Kidney capillary endothelial cell (primary cell): ENCODE data around the gene JAG2.
A peak's percentile ranks its signal among the peaks of the same experiment; 100 is the strongest.

Source experiments
- DNase-seq: peaks from one replicate; pipeline ENCODE4 v3.0.0-alpha.2; 2018; ENCODE audit warnings: low spot score

Gene JAG2

GRCh38 chr14:105203701-105204100 lies 35.1 kb upstream of the JAG2 start:
- no peak for DNase-seq

GRCh38 chr14:105203057-105203531 lies 34.5 kb upstream of the JAG2 start:
- DNase-seq = peak; percentile 69

GRCh38 chr14:105201925-105202513 lies 33.4 kb upstream of the JAG2 start:
- DNase-seq = peak; percentile 44

GRCh38 chr14:105201156-105201924 lies 32.8 kb upstream of the JAG2 start:
- no peak for DNase-seq

GRCh38 chr14:105200641-105201040 lies 32.1 kb upstream of the JAG2 start:
- no peak for DNase-seq

GRCh38 chr14:105200074-105200473 lies 31.5 kb upstream of the JAG2 start:
- DNase-seq = no peak

GRCh38 chr14:105199093-105199492 lies 30.5 kb upstream of the JAG2 start:
- DNase-seq = peak; percentile 89

GRCh38 chr14:105198588-105198987 lies 30.0 kb upstream of the JAG2 start:
- DNase-seq = no peak

GRCh38 chr14:105197211-105197641 lies 28.6 kb upstream of the JAG2 start:
- DNase-seq = peak; percentile 78

GRCh38 chr14:105196265-105196960 lies 27.8 kb upstream of the JAG2 start:
- DNase-seq = peak; percentile 90

- peak; percentile 72 for DNase-seq
Observed at GRCh38 chr14:105195522-105196264, 27.1 kb upstream of the JAG2 start.

- no peak for DNase-seq
Observed at GRCh38 chr14:105195051-105195450, 26.5 kb upstream of the JAG2 start.

- peak; percentile 52 for DNase-seq
Observed at GRCh38 chr14:105193916-105194782, 25.6 kb upstream of the JAG2 start.

GRCh38 chr14:105192866-105193731 lies 24.5 kb upstream of the JAG2 start:
- DNase-seq = peak; percentile 97

- DNase-seq = no peak
Observed at GRCh38 chr14:105187935-105188524, 19.5 kb upstream of the JAG2 start.

- DNase-seq = no peak
Observed at GRCh38 chr14:105187116-105187515, 18.5 kb upstream of the JAG2 start.

GRCh38 chr14:105185973-105186372 lies 17.4 kb upstream of the JAG2 start:
- no peak for DNase-seq

GRCh38 chr14:105185001-105185400 lies 16.4 kb upstream of the JAG2 start:
- no peak for DNase-seq

- no peak for DNase-seq
Observed at GRCh38 chr14:105184461-105184860, 15.9 kb upstream of the JAG2 start.
